GM12801 (cell line): ENCODE measurements around the gene TTC4.

Experiments
- TF ChIP-seq, protein P1 (sequence below): IDR thresholded peaks from one replicate; pipeline ENCODE4 v1.5.1; 2011; ENCODE audit warnings: control low read depth; ENCODE audit not compliant: insufficient read length; ENCODE audit errors: extremely low read depth

TTC4 gene

DNA sequence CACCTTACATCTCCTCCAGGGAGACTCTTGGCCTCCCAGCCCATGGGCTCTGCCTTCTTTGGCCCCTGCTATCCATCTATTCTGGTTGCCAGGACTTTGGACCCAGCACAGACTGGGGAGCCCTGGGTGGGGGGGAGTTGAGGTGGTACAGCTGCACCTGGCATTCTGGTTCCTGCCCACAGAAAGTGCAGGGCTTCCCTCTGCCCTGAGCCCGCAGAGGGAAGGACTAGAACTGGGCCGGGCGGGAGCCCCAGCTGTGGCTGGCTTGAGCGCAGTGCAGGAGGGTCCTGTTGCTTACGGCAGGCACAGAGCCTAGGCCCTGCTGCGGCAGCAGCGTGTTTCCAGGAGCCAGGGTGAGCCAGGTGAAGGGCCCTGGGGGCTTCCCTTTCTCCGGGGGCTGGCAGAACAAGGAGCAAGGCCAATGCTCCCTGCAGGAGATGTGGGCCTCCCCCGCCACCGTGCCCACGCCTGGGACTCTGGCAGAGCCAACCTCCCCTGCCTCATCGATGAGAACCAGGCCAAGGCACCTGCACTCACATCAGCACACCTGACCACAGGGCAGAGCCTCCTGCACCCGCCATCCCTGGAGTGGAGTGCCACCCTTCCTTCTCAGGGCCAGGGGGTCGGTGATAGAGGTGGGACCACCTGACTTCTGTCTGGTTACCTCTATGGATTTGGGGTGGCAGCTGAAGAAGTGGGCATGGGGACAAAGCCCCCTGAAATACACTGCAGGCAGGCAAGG, 32.6 kb downstream of the TTC4 start:
- TF ChIP-seq, protein P1, sequence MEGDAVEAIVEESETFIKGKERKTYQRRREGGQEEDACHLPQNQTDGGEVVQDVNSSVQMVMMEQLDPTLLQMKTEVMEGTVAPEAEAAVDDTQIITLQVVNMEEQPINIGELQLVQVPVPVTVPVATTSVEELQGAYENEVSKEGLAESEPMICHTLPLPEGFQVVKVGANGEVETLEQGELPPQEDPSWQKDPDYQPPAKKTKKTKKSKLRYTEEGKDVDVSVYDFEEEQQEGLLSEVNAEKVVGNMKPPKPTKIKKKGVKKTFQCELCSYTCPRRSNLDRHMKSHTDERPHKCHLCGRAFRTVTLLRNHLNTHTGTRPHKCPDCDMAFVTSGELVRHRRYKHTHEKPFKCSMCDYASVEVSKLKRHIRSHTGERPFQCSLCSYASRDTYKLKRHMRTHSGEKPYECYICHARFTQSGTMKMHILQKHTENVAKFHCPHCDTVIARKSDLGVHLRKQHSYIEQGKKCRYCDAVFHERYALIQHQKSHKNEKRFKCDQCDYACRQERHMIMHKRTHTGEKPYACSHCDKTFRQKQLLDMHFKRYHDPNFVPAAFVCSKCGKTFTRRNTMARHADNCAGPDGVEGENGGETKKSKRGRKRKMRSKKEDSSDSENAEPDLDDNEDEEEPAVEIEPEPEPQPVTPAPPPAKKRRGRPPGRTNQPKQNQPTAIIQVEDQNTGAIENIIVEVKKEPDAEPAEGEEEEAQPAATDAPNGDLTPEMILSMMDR, result no peak

DNA sequence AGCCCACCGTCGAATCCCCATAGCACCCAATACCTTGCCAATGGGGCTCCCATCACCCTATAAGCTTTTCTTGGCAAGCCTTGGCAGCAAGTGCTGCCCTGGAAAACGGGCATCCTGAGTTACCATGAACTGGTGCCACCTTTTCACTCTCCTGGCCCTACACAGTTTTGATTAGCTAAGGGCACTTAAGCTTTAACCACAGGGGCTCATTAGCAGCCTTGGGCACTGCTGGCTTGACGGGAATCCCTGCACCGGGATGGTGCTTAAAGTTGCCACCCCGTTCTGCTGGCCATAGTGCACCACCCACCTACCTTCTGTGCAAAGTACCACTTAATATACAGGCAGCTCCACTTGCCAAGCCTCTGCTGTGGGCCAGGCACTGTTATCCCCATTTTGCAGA, 34.9 kb downstream of the TTC4 start:
- TF ChIP-seq, protein P1, result no peak

DNA sequence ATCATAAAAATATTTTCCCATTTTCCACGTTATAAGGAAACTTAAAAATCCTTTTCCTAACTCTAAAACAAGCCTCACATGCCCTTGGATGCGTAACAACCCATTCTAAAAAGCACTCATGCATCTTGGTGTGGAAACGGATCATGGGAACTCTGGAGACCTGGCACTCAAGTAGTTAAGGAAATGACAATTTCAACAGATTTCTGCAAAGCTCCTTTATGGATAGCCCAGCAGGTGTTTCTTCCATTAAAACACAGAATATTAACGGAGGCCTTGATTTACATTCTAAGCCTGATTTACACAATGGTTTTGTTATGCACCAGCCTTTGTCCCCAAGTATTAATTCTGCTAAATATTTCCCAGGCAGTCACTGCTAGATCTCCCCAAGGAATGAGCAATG, 35.8 kb downstream of the TTC4 start:
- TF ChIP-seq, protein P1, result no peak

DNA sequence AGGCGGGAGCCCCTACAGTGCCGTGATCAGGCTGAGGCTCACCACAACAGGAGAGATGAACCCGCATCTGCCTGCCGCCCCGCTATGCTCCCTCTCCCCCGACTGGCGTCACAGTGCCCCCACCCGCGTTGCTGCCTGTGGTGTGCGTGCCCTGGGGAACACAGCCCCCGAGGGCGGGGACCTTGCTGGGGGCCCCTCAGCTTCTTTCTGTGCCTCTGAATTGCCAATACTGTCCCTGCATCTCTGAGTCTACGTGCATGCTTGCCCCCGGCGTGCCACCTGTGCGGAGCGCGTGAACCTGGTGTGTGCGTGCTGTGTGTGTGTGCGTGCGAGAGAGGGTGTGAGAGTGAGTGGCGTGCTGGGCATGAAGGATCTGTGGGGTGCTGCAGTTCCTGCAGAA, 38.4 kb downstream of the TTC4 start:
- TF ChIP-seq, protein P1, result no peak

DNA sequence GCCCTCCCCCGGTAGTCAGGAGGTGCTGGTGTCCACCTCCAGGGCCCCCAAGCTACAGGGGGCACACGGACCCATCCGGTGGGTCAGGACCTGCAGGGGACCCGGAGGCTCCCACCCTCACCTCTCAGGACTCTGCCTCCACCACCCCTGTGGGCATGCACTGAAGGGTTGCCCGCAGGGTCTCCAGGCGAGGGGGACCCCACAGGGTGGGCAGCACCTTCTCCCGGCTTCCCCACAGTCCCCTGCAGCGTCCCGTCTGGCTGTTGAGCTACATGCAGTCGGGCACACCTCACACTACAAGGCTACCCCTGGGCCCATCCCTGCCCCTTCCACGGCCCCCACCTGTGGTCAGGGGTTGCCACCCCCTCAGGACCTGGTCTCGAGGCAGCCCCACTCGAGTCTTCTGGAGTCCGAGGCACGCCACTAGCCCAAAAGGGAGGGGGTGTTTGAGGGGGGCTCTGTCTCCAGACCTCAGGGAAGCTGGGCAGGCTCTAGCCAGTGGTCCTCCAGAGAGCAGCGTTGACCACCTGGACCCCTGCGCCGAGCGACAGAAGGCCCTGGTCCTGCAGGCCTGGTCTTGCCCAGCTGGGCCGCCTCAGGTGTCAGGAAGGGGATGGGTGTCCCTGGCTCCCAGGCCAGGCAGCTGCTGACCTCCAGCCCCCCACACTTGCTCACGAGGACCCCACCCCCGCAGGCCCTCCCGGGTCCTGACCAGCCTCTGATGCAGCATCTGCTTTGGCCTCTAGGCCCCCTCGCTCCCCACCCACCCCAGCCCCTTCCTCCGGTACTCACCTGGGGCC, 39.0 kb downstream of the TTC4 start:
- TF ChIP-seq, protein P1, result no peak

DNA sequence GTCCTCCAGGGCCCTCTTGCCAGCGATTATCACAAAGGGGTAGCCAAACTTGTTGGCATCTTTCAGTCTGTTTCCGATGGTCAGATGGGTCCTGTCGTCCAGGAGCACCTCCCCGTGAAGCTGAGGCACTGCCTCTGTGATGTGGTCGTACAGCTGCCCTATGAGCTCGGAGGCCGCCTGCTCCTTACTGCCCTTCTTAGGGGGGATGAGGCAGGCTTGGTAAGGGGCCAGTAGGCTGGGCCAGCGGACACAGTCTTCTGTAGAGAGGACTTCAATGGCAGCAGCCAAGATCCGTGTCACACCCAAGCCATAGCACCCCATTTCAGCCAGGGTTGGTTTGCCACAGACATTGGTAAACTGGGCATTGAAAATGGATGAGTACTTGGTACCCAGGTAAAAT, 42.2 kb downstream of the TTC4 start:
- TF ChIP-seq, protein P1, result no peak

DNA sequence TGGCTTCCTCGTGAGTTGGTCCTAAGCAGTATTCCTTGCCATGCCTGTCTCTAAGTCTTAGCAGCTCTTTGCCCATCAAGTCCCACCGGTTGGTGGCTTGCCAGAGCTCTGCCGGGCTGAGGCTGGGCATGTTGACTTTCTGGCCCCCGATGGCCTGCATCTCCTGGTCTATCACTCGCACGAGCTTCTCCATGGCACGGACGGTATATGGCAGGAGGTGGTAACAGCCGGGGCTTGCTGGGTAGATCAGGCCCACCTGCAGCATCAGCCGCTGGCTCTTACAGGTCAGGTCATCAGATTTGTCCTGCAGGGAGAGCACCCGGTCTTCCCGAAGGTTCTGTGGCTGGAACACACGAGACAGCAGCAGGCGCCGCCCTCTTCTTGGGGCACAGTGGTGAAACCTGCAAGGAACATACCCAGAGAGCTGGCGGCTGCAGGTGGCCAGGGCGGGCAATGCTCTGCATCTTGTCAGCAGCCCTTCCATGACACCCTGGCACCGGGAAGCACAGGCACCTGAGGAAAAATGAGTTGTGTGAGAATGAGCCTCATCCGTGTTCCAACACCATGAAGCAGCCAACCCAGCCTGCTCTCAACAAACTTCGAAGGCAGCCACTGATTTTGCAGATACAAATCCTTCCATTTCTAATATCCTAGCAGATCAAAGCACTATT, 43.2 kb downstream of the TTC4 start:
- TF ChIP-seq, protein P1, result no peak
